NB4 (cell line): ENCODE results near the gene ROBO1.

ENCODE experiments used
- DNase-seq: peaks from one replicate; pipeline ENCODE4 v3.0.0; 2010; ENCODE audit warnings: low read depth
- H3K4me3 ChIP-seq: one replicate; pipeline ENCODE4 v1.5.1; 2011; ENCODE audit warnings: mild to moderate bottlenecking, low read depth, low read length, moderate library complexity
- CTCF ChIP-seq: IDR thresholded peaks from one replicate; pipeline ENCODE4 v1.5.1; 2012; ENCODE audit warnings: low read depth, low read length
- MAX ChIP-seq: IDR thresholded peaks from 2 replicates; pipeline ENCODE4 v1.6.1; 2011; ENCODE audit warnings: low read depth, low read length
- MYC ChIP-seq: IDR thresholded peaks from 2 replicates; pipeline ENCODE4 v1.6.1; 2011; ENCODE audit warnings: low read depth, low read length
- POLR2A ChIP-seq: IDR thresholded peaks from 2 replicates; pipeline ENCODE4 v1.6.1; 2011; ENCODE audit warnings: mild to moderate bottlenecking; ENCODE audit not compliant: insufficient read length; ENCODE audit errors: extremely low read depth

The ROBO1 gene

GRCh38 chr3:79368403-79368802, 399.4 kb downstream of the ROBO1 start:
- no peak for DNase-seq
- no peak for TF ChIP-seq POLR2A
- TF ChIP-seq MAX: no peak
- no peak for TF ChIP-seq MYC
- no peak for TF ChIP-seq CTCF
- H3K4me3 ChIP-seq: no peak overlapping the region

- TF ChIP-seq CTCF: no peak
- DNase-seq: no peak
- H3K4me3 ChIP-seq: no peak overlapping the region
Measured at GRCh38 chr3:79367803-79368202, 400.0 kb downstream of the ROBO1 start.

- no peak overlapping the region for H3K4me3 ChIP-seq
- no peak for TF ChIP-seq MAX
- TF ChIP-seq POLR2A: no peak
- TF ChIP-seq CTCF: no peak
- no peak for TF ChIP-seq MYC
- DNase-seq: no peak
Measured at GRCh38 chr3:79367066-79367465, 400.7 kb downstream of the ROBO1 start.

- DNase-seq: no peak
- no peak overlapping the region for H3K4me3 ChIP-seq
- TF ChIP-seq MYC: no peak
- no peak for TF ChIP-seq POLR2A
- TF ChIP-seq MAX: no peak
- TF ChIP-seq CTCF: no peak
Measured at GRCh38 chr3:79366414-79366813, 401.4 kb downstream of the ROBO1 start.

GRCh38 chr3:79364784-79365183, 403.0 kb downstream of the ROBO1 start:
- TF ChIP-seq CTCF (no peak), POLR2A (no peak), MYC (no peak), MAX (no peak)
- DNase-seq: no peak
- H3K4me3 ChIP-seq: no peak overlapping the region

- DNase-seq: no peak
- TF ChIP-seq MAX: no peak
- no peak for TF ChIP-seq POLR2A
- TF ChIP-seq MYC: no peak
- TF ChIP-seq CTCF: no peak
- H3K4me3 ChIP-seq: no peak overlapping the region
Measured at GRCh38 chr3:79362571-79363270, 405.1 kb downstream of the ROBO1 start.
